T-helper 2 cell treated with Interferon-gamma antibody and Interleukin-4, amounts not matched to agents 100 ng/mL and 5 ng/mL, for 36 hours (primary cell): Measurements from ENCODE around the gene FBXW7. TPM values are rescaled to one million over a fixed set of nuclear protein-coding genes. Genes with fewer than 3 reads are reported as not detected.

Experiments
- intact Hi-C: fragments of 100-400 bp; cut with micrococcal nuclease; formaldehyde crosslinking; loops from one replicate; pipeline ENCODE4 v1.15.1; 2023
- total RNA-seq: library from RNA; stranded (reverse); gene quantifications from 2 replicates; pipeline ENCODE4 v1.2.3, GENCODE V29; 2022

FBXW7 gene
- total RNA-seq, 1 donor from 2014 or later = 48.5 TPM

DNA sequence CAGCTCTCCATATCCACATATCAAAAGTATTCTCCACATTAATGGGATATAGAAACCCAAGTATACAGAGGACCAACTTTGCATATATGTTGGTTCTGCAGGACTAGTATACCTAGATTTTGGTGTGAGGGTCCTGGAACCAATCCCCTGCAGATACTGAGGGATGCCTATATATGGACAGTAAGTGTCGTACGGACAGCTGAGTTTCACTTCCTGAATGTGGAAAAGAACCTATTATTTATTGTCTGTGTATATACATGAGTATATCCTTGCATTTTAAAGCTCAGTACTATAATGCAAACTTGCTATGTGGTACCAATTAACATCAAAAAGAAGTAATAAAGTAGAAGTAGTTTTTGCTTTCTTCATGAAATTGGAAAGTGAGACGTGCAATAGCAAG is 101.9 kb downstream of the FBXW7 start:
- intact Hi-C loops = no loop called here

GRCh38 chr4:152431784-152432183 is 104.1 kb downstream of the FBXW7 start:
- intact Hi-C loops = no loop called here

DNA sequence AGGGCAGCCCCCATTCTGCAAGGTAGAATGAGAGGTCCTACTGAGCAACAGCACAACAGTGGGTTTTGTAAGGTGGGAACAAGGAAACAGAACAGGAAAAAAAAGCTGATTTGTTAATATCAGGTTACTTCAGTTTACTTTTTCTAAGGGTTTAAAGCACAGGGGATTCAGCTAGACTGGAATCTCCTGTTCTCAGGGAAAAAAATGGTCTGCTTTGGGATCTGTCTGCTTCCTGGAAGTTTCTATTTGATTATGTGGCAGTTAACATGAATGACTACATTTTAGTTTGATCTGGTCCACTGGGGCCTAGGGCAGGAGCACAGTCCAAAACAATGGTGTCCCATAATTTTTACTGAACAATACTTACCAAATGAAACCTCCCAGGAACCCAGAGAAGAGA is 104.6 kb downstream of the FBXW7 start:
- intact Hi-C loops = no loop called here

GRCh38 chr4:152430507-152430906 is 105.4 kb downstream of the FBXW7 start:
- intact Hi-C loops = no loop called here

DNA sequence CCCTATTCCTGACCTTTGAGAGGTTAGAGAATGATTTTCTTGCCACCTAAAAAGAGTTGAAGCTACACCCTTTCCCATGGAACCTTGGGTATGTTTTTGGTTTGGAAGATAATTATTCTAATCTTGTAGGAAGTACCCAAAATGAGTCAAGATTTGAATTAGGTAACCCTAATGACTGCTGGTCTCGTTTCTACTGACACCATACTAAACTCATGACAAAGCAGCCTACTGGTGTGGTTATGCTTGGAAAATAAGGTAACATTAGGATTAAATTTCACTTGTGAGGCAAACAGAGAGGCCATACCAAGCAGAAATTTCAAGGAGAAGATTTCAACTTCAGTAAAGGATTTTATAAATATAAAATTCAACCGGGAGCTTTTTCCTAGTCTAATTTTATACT is 107.9 kb downstream of the FBXW7 start:
- intact Hi-C loops = no loop called here

- intact Hi-C loops = no loop called here
Measured at GRCh38 chr4:152424977-152425376, 110.9 kb downstream of the FBXW7 start.

- intact Hi-C loops = no loop called here
Measured at GRCh38 chr4:152424396-152424795, 111.5 kb downstream of the FBXW7 start.

DNA sequence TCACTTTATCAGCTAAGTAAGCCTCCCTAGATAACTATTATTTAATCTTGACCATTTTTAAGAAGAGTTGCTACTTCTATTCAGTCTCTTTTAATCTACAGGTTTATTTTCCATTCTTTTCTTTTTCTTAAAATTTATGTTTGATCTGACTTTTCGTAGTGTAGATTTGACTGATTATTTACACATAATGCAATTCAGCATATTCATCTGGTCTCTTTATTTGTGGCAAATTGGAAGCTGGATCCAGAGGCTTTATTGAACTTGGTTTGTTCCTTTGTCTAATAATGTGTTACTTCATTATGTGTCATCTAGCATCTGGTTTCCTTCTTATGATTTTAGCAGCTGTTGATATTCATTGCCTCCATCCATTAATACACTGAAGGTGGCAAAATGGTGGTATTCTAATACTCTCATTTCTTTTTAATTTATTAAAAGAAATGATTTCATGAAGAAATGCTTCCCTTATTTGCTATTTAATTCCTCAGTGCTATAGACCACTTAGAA is 113.0 kb downstream of the FBXW7 start:
- intact Hi-C loops = no loop called here

- intact Hi-C loops = no loop called here
Measured at GRCh38 chr4:152421576-152421975, 114.3 kb downstream of the FBXW7 start.

- intact Hi-C loops = loop anchor here (5.0 kb wide), 1 partner anchor 32 kb away; no protein-coding TSS in a partner anchor
Measured at GRCh38 chr4:152419809-152420208, 116.1 kb downstream of the FBXW7 start.

DNA sequence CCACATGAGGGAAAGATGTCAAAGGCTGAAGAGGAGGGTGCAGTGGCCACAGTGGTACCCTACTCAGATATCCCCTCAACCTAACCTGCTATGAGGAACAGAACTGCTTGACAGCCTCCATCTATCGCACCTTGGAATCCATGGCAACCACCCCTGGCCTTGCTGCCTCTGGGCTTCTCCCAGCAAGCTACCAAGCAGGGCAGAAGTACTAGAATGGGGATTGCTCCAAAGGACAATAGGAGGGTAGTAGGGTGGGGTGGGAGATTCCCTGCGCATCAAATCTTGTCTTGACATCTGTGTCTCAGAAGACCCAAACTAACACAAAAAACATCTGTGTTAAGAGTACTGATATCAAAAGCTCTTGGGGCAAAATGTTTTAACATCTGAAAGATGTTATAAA is 118.2 kb downstream of the FBXW7 start:
- intact Hi-C loops = loop anchor here (5.0 kb wide), 1 partner anchor 35 kb away; no protein-coding TSS in a partner anchor

DNA sequence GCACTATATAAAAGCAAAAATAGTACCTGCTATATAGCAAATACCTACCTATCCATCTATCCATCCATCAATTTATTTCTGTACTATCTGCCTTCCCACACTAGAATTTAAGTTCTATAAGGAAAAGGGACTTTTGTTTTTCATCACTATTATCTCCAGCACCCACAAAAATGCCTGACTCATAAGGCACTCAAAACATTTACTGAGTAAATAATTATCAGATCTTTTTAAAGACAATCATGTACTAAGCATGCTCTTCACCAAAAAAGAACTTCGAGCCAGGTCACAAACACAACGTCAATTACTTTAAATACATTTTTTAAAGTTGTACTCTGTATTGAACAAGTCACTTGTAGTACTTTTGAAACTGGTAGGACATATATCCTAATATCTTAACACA is 119.9 kb downstream of the FBXW7 start:
- intact Hi-C loops = loop anchor here (5.0 kb wide), 1 partner anchor 36 kb away; no protein-coding TSS in a partner anchor

DNA sequence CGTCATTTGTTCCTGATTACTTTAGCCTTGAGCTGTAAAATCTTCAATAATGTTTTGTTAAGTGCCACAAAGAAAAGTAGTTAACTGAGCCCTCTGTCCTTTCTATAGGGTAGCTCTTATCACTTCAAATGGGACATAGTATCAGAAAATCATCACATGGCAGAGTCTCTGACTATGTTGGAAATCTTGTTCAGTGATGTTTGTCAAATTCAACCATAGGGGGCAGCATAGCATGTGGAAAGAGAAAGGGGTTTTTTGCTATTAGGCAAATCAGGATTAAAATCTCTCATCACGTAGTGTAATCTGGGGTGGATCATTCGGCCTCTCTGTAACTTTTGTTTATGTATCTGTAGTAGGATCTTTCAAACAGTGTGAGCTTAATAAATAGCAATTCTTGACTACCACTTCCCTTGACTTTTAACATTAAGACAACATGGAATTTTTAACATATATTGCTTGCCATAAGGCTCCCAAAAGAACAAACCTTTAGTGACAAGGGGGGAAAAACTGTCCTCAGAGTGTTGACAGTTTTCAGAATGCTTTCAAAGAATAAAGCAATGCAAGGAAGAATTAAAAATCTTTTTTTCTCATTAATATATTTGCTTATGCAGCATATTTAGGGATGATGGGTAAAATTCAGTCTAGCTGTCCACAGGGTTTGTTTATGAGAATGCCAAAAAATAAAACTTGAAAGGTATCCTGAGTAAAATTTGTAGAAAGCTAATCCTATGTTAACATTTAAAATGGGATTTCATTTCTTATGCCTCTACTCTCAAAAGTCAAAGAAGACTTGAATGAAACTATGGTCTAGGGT is 127.2 kb downstream of the FBXW7 start:
- intact Hi-C loops = loop anchor here (1.0 to 2.0 kb wide), 2 partner anchors 232 to 327 kb away; no protein-coding TSS in a partner anchor

- intact Hi-C loops = no loop called here
Measured at GRCh38 chr4:152401424-152401823, 134.5 kb downstream of the FBXW7 start.

DNA sequence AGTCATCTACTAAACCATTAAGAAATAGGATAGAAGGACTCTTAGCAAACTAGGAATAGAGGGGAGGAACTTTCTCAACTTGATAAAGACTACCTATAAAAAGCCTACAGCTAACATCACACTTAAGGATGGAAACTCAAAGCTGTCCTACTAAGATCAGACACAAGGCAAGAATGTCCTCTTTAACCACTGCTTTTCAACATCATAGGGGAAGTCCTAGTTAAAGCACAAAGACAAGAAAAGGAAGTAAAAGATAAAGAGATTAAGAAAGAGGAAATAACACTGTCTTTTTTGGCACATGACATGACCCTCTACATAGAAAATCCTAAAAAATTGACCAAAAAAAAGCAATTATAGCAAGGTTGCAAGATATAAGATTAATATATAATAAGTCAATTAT is 136.6 kb downstream of the FBXW7 start:
- intact Hi-C loops = loop anchor here (10.0 kb wide), 1 partner anchor 1034 kb away; no protein-coding TSS in a partner anchor

DNA sequence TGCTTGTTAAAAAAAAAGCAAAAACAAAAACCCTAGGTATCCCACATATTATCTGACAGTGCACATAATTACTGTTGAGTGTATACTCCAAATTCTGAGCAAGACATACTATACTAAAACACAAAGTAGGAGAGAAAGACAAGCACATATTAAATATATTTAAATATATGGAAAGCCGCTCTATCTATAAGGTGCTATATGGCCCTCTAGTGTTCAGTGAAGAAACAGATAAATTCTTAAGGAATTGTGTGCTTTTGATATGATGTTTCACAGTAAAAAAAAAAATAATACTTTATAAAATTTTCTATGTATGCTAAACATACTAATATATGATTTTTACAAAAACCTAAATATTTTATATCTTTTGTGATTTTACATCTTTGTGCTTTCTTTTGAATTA is 137.8 kb downstream of the FBXW7 start:
- intact Hi-C loops = loop anchor here (10.0 kb wide), 1 partner anchor 1033 kb away; no protein-coding TSS in a partner anchor

DNA sequence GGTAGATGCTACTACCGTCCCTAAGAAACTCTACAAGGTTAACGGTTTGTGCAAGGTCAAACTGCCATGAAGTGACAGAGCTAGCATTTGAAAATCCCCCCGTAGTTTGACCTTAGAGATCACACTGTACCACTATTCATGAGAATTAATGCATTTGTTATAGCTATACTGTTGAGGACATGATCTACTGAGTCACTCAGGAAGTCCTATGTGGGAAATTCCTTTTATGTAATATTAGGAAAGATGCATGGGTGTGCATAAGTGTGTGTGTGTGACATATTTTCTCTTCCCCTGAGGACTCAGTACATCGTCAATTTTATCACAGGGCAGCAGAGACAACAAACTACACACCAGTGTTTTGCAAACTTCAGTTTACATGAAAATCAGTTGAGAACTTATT is 141.1 kb downstream of the FBXW7 start:
- intact Hi-C loops = loop anchor here (10.0 kb wide), 1 partner anchor 1030 kb away; no protein-coding TSS in a partner anchor

DNA sequence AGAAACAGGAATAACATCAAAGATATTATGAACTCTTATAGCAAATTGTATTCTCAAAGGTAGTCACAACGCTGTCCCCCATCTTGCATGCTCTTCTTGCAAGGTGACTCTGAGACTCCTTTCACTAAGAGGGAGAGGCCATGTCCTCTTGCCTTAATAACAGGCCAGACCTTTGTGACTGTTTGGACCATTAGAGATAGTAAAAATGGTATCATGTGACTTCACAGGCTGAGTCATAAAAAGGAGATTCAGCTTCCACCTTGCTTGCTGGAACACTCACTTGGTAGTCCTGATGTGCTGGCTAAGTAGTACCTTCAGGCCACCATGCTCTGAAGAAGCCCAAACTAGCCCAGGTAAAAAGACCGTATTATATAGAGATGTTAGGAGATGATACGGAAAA is 143.8 kb downstream of the FBXW7 start:
- intact Hi-C loops = loop anchor here (10.0 kb wide), 1 partner anchor 1027 kb away; no protein-coding TSS in a partner anchor

DNA sequence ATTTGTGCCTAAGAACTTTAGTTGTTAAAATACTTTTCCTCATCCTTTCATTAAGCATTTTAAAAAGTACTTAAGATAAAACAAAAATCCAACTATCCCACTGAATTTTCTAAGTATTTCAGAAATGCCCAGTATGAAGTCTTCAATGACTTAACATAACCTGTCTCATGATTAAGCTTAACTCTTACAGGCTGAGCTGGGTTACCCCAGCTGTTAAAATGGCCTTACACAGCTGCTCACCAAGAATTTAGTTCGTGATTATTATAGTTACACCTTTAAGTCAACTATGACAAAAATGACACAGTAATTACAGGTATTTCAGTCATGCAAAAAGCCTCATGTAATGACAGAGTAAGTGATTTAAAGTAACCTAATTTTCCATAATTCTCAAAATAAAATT is 145.7 kb downstream of the FBXW7 start:
- intact Hi-C loops = loop anchor here (10.0 kb wide), 1 partner anchor 1025 kb away; no protein-coding TSS in a partner anchor

DNA sequence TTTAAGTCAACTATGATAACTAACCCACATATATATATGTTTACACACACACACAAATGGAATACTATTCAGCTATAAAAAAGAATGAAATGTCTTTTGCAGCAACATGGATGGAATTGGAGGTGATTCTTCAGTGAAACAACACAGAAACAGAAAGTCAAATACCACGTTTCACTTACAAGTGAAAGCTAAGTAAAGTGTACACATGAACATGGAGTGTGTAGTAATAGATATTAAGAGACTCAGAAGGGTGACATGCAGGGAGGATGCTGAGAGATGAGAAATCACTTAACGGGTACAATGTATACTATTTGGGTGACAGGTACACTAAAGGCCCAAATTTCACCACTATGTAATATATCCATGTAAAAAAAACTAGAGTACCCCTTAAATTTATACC is 146.5 kb downstream of the FBXW7 start:
- intact Hi-C loops = loop anchor here (10.0 kb wide), 1 partner anchor 625 kb away; the partner anchor contains the start of gene GATB

DNA sequence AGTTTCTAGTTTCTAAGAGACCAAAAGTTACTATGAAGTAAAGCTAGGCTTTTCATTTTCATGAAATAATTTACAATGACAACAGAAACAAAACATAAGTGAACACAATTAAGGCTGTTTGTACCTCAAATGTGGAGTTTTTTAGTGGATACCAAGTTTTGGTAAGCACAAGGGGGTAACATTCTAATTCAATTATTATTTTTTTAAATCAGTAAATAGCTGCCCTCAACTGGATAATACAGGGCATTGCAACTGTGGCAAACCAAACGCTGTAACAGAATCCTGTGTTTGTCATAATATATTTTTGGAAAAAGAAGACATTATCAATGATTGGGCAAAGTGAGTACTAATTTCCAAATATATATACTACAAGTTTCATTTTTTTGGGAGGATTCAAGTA is 150.3 kb downstream of the FBXW7 start:
- intact Hi-C loops = loop anchor here (10.0 kb wide), 1 partner anchor 621 kb away; the partner anchor contains the start of gene GATB

- intact Hi-C loops = loop anchor here (10.0 kb wide), 1 partner anchor 617 kb away; the partner anchor contains the start of gene GATB
Measured at GRCh38 chr4:152382057-152382785, 153.7 kb downstream of the FBXW7 start.
